ENCODE measurements around the gene HS3ST6.
"Not testable (repeated sequence)": the region's sequence is repeated elsewhere in the genome, so short reads cannot be mapped to it uniquely, and the experiment has no call there.

HS3ST6 gene

DNA sequence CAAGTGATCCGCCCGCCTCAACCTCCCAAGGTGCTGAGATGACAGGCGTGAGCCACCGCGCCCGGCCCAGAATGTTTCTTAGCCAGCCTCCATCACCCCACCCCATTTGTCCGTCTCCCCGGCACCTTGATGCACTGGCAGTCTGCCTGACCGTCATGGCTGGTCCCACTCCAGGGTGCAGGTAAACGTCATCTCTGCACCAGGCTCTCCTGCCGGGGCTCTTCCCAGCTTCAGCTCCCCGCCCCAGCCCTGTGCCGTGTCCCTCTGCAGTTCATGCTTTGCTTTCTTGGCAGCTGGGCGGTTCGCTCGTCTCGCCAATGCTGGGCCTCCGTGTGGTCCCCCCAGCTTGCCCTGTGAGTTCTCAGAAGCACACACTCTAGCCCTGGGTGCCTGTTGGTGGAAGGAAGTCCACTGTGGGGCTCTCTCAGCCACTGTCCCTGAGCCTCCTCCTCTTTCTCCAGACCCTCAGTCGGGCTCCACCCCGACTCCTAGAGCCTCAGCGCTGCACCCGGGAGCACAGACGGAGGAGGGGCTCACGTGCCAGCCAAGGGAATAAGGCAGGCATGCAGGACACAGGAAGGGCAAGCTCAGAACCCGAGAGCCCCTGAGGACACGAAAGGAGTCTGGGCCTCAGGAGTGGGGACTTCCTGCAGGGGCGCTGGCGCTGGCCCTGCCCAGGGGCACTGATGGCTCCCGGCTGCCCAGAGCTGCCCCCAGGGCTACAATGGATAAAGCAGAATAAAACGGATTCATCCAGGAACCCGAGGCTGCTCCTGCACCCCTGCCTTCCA, 12.0 kb downstream of the HS3ST6 start:
- DNase-seq = no peak

DNA sequence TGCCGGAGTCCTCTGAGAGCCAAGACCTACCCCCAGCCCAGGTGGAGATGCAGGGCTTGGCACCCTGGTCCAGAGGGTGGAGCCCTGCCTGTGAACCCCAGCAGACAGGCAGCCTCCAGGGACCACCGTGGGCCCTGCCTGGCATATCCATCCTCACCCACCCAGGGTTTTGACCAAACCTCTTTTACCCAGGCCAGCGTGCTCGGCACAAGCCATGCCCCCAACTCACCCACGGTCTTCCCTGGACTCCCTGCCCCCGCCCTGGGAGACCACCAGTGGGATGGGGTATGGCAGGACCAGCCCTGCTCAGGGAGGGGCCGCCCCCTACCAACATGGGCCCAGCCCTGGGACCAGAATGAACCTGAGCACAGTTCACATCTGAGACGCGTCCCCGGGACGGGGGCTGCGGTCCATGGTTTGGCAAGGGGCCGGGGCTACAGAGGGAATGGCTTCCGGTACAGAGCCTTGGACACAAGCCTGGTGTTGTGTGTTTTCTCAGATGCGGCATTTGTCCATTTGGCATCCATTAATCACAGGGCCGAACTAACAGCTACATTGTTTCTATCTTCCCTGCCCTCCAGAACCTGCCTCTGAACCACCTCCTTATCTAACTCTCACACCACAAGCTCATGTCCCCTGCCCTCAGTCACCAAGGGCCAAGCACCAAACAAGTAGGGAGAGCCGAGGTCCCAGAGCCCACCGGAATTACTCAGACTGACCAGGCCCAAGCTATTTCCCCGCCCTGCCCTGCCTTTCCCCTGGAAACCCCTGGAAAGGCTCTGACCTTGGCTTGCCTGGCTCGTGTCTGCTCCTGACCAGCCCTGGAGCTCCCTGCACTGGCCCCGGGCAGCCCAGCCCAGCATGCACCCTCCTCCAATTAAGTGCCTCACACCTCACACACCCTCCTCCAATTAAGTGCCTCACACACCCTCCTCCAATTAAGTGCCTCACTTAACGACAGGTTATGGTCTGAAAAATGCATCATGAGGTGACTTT, 14.1 kb downstream of the HS3ST6 start:
- no peak for DNase-seq

DNA sequence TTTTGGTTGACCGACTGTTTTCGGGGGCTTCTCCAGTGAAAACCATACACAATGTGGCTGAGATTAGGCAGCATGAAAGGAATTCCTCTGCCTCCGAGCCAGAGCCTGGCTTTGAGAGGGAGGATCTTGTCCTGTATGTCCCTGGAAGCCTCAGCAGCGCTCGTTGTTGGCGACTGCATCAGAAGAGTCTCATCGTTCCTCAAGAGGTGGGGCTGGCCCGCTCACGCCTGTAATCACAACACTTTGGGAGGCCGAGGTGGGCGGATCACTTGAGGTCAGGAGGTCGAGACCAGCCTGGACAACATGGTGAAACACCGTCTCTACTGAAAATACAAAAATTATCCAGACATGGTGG, 15.0 kb downstream of the HS3ST6 start:
- no peak for DNase-seq

DNA sequence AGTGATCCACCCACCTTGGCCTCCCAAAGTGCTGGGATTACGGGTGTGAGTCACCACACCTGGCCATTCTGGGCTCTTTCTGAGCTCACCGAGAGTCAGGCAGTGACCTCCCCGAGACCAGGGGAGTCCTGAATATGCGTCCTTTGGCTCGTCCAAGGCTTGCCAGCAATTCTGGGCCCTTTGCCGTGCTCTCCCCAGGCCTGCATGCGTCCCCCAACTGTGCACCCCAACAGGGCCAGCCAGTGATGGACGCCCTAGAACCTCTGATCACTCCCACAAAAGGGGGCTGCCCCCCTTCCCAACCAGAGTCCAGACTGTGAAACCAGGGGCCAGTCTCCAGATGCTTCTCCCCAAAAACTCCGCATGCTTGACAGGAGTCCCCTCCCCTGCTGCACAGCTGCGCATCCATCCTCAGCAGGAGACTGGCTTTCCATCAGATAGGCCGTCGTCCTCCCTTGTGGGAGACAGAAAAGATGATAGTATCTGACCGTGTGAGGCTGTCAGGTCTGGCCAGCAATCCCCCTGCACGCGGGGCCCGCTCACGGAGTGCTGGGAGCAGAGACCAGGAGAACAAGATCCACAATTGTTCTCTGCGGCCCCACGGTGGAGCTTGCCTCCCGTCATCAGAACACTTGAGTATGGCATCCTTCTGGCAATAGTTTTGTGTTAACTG, 15.5 kb downstream of the HS3ST6 start:
- DNase-seq = no peak

DNA sequence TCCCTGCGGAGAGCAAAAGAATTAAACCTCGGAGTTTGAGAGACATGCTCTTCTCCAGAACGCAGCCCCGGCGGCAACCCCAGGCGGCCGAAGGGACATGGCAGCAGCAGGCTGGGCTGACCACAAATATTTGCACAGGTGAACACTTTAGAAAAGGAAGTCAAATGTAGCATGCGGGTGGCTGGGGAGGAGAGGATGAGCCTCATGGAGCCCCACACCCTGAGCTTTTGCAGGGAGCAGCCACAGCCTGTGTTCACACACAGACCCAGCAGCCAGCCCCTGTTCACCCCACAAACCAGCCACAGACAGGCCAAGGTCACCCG, 17.8 kb downstream of the HS3ST6 start:
- no peak for DNase-seq

DNA sequence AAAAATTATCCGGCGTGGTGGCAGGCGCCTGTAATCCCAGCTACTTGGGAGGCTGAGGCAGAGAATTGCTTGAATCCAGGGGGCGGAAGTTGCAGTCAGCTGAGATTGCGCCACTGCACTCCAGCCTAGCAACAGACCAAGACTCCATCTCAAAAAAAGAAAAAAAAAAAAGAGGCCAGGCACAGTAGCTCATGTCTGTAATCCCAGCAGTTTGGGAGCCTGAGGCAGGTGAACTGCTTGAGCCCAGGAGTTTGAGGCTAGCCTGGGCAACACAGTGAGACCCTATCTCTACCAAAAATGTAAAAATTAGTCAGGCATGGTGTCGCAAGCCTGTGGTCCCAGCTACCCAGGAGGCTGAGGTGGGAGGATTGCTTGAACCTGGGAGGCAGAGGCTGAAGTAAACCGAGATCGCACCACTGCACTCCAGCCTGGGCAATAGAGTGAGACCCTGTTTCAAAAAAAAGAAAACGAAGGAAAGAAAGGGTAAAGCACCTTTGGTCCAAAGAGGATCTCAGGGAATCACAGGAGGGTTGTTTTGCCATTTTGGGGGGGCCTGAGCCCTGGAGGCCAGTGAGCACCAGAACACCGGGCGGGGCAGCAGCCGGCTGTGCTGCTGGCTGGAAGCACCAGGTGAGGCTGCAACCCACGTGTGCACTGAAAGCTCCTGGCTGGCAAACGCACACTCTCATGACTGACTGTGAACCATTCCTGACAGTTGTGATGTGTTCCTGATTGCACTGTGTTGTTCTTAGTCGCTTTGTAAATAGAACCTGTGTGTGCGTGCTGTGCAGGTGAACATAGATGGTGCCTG, 18.4 kb downstream of the HS3ST6 start:
- no peak for DNase-seq

DNA sequence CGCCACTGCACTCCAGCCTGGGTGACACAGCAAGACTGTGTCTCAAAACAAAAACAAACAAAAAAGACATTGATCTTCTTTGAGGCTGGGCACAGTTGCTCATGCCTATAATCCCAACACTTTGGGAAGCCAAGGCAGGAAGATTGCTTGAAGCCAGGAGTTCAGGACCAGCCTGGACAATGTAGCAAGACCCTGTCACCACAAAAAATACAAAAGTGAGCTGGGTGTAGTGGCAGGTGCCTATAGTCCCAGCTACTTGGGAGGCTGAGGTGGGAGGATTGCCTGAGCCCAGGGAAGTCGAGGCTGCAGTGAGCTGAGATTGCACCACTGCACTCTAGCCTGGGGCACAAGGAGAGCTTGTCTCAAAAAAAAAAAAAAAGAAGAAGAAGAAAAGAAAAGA, 20.5 kb downstream of the HS3ST6 start:
- not testable (repeated sequence) for DNase-seq

DNA sequence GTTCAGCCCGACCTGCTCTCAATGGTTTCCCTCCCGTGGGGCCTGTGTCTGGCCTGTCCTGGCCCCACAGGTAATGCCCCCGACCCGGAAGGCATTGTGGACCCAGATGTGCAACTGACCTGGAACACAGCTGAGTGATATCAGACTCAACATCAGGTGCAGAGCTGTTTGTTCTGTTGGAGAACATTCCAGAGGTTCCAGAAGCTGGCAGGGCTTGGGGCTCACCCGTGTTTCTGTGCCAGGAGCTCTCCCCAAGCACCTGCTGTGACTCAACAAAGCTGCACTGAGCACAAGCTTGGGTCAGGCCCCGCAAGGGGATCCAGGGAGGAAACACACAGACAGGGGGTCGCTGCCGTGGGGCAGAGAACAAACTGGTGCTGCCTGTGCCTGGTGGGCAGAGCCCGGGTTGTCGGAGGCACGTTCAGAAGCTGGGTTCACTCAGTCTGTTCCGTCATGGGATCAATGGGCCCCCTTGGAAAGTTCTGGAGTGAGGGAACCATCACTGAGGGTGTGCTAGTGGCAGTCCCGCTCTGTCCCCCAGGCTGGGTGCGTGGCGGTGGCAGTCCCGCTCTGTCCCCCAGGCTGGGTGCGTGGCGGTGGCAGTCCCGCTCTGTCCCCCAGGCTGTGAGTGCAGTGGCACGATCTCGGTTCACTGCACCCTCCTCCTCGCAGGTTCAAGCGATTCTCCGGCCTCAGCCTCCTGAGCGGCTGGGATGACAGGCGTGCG, 22.1 kb downstream of the HS3ST6 start:
- no peak for DNase-seq

DNA sequence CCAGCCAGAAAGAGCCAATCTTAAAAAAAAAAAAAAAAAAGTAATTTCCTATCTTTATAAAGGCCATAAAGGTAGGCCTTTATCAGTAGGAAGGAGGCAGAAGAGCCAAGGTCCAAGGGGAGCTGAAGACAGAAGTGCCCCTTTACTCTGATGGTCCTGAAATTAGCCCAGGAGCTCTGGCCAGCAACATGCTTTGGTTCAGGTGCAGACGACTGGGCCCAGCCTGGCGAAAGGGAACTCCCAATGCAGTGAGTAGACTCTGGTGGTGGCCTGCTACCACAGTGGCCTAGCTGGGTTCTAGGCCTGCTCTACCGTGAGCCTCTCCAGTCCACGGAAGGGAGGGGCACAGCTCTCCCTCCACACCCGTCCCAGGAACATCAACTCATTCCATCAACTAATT, 23.1 kb downstream of the HS3ST6 start:
- no peak for DNase-seq

DNA sequence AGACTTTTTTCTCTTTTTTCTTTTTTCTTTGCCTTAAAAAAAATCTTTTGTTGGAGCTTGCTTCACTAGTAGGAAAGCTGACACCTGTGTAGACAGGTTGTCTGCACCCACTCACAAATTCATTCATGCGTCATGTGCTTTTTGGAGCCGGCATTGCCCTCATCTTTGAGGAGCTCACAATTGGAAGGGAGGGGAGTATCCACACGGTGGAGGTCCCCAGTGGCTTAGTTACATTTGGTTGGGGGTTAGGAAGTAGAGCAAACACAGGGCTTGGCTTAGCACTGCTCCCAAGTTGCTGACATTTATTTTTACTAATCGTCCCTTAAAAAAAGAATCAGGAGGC, 27.5 kb downstream of the HS3ST6 start:
- no peak for DNase-seq

DNA sequence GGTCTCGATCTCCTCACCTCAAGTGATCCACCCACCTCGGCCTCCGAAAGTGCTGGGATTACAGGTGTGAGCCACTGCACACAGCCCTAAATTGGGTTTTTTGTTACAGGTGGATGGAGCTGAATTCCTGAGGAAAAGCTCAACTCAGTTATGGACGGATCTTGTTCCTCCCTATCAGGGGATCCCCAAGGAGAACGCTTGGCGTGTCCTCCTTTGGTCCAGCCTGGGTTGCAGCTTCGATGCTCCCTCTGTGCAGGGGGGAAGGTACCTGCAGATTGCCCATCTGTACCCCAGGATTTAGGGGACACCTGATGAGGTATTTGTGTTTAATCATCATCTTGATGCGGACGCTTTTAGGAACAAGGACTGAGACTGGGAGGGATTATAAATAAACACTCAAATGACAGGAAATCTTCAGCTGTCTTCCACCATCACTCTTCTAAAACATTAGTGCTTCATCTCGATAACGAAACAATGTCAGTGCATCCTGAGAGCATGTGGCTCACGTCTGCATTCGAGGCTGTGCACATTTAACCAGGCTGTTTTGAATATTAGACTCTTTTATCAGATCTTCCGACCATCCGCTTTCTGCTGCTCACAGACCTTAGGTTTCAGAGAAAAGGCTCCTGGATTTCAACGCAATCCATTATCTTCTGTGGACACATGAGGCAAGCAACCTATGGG, 28.0 kb downstream of the HS3ST6 start:
- no peak for DNase-seq

DNA sequence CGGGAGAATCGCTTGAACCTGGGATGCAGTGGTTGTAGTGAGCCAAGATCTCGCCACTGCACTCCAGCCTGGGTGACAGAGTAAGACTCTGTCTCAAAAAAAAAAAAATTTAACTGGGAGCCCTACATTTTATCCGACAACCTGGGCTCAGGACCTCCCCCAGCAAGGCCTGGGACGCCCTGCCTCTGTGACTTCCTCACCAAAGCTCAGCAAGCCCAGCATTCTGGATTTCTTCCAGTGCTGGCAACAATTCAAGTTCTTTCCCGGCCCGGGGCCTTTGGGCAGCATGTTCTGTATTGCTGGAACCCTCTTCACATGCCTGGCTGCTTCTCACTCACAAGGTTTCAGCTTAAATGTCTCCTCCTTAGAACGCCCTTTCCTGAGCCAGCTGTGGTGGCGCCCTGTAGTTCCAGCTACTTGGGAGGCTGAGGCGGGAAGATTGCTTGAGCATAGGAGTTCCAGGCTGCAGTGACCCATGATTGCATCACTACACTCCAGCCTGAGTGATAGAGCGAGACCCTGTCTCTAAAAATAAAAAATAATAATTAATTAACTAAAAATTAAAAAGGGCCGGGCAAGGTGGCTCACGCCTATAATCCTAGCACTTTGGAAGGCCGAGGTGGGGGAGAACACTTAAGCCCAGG, 30.4 kb downstream of the HS3ST6 start:
- no peak for DNase-seq

DNA sequence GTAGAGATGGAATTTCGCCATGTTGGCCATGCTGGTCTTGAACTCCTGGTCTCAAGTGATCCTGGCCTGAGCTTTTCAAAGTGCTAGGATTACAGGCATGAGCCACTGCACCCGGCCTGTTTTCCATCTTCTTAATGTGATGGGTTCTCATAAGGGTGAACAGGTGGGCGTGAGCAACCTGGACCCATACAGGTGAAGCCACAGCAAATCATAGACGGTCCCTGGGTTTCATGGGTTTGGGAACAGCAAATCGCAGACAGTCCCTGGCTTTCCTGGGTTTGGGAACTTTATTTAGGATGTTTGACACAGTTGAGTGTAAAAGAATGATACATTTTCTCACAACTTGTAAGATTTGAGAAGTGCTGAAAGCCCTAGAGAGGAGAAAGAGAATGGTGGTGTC, 33.3 kb downstream of the HS3ST6 start:
- DNase-seq = no peak

DNA sequence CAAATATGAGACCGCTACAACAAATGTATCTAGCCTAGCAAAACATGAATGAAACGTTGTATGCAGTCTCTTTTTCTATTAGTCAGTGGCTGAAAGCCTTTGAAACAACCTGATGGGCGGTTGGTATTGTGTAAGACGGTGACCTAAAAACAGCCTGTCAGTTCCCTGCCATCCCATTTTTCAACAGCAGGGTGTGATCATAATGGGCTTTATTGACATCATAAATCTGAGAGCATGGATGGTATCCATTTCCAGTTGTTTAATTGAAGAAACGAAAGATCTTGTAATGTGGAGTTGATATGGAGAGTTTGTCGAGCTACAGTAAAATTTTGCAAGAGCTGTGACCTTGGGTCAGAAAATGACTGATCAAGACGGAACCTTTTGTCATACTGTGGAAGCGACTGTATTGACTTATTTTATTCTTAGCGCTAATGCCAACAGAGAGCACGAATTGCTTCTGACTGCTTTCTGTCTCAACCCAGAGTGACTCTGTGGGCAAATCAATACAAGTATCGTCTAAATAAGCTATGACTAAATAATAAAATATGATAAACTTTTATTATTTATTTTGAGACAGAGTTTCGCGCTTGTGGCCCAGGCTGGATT, 34.0 kb downstream of the HS3ST6 start:
- no peak for DNase-seq

DNA sequence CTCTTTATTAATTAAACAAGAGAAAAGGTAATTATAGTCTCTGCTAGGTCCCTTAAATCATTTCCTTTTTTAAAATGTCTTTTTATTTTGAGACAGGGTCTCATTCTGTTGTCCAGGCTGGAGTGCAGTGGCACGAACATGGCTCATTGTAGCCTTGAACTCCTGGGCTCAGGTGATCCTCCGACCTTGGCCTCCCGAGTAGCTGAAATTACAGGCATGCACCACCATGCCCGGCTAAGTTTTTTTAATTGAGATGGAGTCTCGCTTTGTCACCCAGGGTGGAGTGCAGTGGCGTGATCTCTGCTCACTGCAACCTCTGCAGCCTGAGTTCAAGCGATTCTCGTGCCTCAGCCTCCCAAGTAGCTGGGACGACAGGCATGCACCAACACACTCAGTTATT, 37.0 kb downstream of the HS3ST6 start:
- DNase-seq = not testable (repeated sequence)

DNA sequence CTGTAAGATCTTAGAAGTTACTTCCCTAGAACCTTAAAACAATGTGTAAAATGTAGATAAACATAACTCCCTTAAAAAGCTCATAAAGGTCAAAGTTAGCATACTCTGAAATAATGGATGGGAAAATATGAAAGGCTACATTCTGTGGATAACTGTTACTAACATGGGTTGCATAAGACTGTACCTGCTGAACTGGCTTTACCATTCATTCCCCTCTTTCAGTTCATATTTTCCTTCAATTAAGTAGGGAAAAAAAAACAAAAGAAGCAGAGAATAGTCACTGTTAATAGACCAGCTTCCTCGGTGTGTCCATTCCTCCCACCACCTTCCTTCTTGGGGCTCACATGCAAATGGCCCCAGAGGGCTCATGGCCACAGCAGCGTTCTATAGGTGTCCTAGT, 38.7 kb downstream of the HS3ST6 start:
- DNase-seq = no peak

DNA sequence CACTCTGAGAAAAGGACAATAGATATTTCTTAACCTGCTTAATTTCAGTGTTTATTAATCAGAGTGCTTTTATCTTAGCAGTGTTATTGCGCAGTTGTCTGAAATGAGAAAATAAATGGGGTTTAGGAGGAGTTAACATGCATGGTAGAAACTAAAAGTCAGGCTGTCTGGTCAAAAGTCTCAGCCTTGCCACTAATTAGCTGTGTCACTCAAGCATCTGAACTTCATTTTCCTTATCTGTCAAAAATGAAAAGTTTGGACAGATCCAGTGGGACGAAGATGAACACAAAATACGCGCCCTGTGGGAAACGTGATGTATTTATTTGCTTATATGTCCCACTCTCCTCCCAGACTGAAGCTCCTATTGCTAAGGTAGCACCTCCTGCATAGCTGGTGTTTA, 40.0 kb downstream of the HS3ST6 start:
- DNase-seq = no peak

DNA sequence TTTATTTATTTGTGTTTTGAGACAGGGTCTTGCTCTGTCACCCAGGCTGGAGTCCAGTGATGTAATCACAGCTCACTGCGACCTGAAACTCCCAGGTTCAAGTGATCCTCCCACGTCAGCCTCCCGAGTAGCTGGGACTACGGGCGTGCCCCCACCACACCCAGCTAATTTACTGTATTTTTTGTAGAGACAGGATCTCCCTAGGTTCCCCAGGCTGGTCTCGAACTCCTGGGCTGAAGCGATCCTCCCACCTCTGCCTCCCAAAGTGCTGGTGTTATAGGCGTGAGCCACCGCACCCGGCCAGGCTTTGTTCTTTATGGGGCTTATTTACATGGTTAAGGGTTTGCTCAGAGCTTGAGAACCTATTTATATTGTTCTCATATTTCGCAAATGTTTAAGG, 40.4 kb downstream of the HS3ST6 start:
- no peak for DNase-seq

DNA sequence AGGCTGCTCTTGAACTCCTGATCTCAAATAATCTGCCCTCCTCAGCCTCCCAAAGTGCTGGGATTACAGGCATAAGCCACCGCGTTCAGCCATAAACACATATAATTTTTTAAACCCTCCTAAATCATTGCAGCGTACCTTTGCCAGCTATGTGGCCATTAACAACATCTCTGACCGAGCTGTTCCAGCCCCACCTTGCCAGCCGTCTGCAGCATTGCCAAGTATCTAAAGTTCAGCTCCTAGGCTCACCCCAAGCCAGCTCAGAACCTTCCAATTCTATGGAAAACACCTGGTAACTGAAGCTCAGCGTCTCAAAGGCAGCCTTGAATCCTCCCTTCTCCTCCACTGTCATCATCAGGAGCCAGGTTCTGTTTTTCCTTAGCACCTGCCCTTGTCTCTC, 41.1 kb downstream of the HS3ST6 start:
- no peak for DNase-seq

DNA sequence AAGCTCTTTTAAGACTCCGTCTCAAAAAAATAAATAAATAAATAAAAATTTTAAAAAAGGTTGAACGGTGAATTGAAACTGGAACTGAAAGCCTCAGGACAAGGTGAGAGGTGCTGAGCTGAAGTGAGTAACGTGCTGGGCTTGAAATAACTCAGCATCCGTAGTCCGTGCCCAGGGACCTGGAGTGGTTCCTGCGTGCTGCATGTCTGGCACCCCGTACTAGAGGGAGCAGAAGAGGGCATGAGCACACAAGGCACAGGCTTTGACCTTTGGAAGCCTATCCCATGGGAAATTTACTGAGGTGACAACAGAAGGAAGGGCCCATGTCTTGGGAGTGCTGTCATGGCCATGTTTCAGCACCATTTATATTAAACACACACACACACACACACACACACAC, 41.7 kb downstream of the HS3ST6 start:
- no peak for DNase-seq

DNA sequence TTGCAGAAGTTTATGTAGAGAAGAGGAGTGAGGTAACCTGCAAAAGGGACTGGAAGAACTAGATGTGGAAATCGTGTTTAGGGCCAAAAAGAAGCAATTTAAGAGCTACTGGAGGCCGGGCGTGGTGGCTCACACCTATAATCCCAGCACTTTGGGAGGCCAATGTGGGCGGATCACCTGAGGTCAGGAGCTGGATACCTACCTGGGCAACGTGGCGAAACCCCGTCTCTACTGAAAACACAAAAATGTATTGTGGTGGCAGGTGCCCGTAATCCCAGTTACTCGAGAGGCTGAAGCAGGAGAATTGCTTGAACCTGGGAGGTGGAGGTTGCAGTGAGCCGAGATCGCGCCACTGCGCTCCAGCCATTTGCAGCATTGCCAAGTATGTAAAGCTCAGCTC, 42.1 kb downstream of the HS3ST6 start:
- DNase-seq = not testable (repeated sequence)
